Mucosa of descending colon (tissue), 3 donors: ENCODE data around the gene PLCG1. TPM values are rescaled to one million over a fixed set of nuclear protein-coding genes. Genes with fewer than 3 reads are reported as not detected.
"Not testable (repeated sequence)": the region's sequence is repeated elsewhere in the genome, so short reads cannot be mapped to it uniquely, and the experiment has no call there.

Experiments used
- ATAC-seq: fragments of 200-7000 bp; cut with Tn5 transposase; one replicate; pipeline ENCODE4 v1.9.1; 2020; ENCODE audit warnings: mild to moderate bottlenecking, moderate library complexity
- DNase-seq, 3 donors: peaks; one replicate each; pipeline ENCODE4 v3.0.0-alpha.2; 2020
- H3K36me3 ChIP-seq: fragments of 200-600 bp; one replicate; pipeline ENCODE4 v1.8.0; 2021; ENCODE audit warnings: low read depth, mild to moderate bottlenecking
- H3K4me1 ChIP-seq: fragments of 200-600 bp; one replicate; pipeline ENCODE4 v1.8.0; 2021; ENCODE audit warnings: low read depth, mild to moderate bottlenecking
- H3K4me3 ChIP-seq: fragments of 200-600 bp; one replicate; pipeline ENCODE4 v1.8.0; 2021; ENCODE audit warnings: mild to moderate bottlenecking
- H3K9me3 ChIP-seq: fragments of 200-600 bp; one replicate; pipeline ENCODE4 v1.8.0; 2021; ENCODE audit warnings: mild to moderate bottlenecking
- intact Hi-C, 2 donors: fragments of 100-400 bp; cut with DNase I in 1 of 2; cut with micrococcal nuclease in 1 of 2; formaldehyde crosslinking; loops; one replicate each; pipeline versions ENCODE4 v1.11.0 to v1.11.1; 2022; cut with DNase I, micrococcal nuclease
- total RNA-seq, 3 donors: library from RNA; stranded (reverse); fragmentation: NEBNext Ultra II Directional in 2 of 3; extraction: Animal tissue kit (Norgen Biotek cat#: 25700) in 2 of 3; gene quantifications; one replicate each; pipeline versions ENCODE4 v1.2.1 to v1.2.4, GENCODE V29; 2021 to 2023
- TF ChIP-seq, protein P1 (sequence below): fragments of 200-600 bp; IDR thresholded peaks from one replicate; pipeline ENCODE4 v1.8.0; 2022; ENCODE audit warnings: antibody characterized with exemption, mild to moderate bottlenecking
- donor health status: DM: no; HTN: no; CAD: no; lungs with moderate emphysema.
- donor health status: DM: no; HTN: no; CAD: no.
- donor health status: DM: no; HTN: yes; CAD: no.

The PLCG1 gene
- total RNA-seq, 3 donors from 2014 or later = 65.2 to 98.4 (median 85.4) TPM

DNA sequence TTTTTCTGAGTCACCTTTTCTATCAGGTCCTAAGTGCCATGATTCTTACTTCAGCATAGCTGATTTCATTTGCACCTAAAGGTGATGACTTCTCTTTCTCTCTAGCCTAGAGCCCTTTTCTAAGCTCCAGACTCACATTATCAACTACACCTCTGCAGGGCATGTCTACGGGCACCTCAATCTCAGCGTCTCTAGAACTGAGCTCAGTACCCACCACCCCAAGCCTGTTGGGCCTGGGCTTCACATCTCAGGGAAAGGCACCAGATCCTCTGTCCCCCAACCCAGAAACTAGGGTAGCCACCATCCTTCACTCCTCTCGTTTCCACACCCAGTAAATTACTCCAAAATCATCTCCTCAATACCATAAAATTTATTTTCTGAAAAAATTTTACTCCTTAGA is 10.6 kb upstream of the PLCG1 start:
- no peak for ATAC-seq
- DNase-seq = no peak
- H3K4me1 ChIP-seq = peaks cover 8% of the 10 kb centered on the region
- TF ChIP-seq, protein P1, sequence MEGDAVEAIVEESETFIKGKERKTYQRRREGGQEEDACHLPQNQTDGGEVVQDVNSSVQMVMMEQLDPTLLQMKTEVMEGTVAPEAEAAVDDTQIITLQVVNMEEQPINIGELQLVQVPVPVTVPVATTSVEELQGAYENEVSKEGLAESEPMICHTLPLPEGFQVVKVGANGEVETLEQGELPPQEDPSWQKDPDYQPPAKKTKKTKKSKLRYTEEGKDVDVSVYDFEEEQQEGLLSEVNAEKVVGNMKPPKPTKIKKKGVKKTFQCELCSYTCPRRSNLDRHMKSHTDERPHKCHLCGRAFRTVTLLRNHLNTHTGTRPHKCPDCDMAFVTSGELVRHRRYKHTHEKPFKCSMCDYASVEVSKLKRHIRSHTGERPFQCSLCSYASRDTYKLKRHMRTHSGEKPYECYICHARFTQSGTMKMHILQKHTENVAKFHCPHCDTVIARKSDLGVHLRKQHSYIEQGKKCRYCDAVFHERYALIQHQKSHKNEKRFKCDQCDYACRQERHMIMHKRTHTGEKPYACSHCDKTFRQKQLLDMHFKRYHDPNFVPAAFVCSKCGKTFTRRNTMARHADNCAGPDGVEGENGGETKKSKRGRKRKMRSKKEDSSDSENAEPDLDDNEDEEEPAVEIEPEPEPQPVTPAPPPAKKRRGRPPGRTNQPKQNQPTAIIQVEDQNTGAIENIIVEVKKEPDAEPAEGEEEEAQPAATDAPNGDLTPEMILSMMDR = no peak
- no peaks in the 10 kb centered on the region for H3K36me3 ChIP-seq
- H3K9me3 ChIP-seq = no peaks in the 10 kb centered on the region
- intact Hi-C loops = no loop called here
- no peak overlapping the region for H3K4me3 ChIP-seq

DNA sequence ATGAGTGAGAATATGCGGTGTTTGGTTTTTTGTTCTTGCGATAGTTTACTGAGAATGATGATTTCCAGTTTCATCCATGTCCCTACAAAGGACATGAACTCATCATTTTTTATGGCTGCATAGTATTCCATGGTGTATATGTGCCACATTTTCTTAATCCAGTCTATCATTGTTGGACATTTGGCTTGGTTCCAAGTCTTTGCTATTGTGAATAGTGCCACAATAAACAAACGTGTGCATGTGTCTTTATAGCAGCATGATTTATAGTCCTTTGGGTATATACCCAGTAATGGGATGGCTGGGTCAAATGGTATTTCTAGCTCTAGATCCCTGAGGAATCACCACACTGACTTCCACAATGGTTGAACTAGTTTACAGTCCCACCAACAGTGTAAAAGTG is 9.0 kb upstream of the PLCG1 start:
- H3K4me3 ChIP-seq, DNase-seq, ATAC-seq, intact Hi-C loops, H3K4me1 ChIP-seq, H3K36me3 ChIP-seq, H3K9me3 ChIP-seq: not testable (repeated sequence)

DNA sequence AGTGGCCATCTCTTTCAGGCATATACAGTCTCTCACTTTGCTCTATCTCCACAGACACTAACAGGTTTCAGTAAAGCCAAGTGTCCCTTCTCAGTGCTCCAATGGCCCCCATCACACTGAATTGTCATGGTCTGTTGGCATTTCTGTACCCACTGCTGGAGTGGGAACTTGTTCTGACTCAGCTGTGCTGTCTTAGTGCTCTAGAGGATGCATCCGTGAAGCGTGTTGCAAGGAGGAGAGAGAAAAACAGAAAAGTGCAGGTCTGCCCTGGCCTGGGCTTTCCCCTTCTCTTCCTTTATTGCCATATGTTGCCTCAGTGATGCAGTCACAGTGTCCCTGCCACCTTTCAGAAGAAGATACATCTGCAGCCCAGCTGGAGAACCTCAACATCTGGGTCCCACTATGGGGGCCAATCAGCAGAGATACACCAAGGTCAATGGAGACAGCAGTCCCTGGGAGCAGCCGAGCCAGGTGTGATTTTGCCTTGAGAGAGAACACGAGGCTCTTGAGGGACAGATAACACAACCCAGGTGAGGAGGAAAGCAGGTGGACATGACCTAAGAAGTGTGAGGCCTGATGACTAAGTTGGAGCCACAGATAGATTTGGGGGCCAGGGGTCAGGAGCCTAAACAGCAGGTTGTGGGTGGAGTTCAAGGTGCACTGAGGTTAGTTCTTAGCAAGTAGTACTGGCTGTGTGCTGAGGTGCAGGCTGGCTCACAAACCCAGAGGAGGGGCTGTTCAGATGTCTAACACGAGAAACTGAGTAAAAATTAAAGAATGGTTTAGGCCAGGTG is 5.6 kb upstream of the PLCG1 start:
- TF ChIP-seq, protein P1 = no peak
- H3K9me3 ChIP-seq = no peaks in the 10 kb centered on the region
- DNase-seq (no peak), ATAC-seq (no peak)
- no peaks in the 10 kb centered on the region for H3K36me3 ChIP-seq
- intact Hi-C loops = no loop called here
- H3K4me3 ChIP-seq = no peak overlapping the region
- H3K4me1 ChIP-seq = no peaks in the 10 kb centered on the region

GRCh38 chr20:41132388-41132775 is 5.0 kb upstream of the PLCG1 start:
- H3K9me3 ChIP-seq, ATAC-seq, H3K36me3 ChIP-seq, H3K4me3 ChIP-seq, H3K4me1 ChIP-seq, DNase-seq, intact Hi-C loops: not testable (repeated sequence)

- H3K36me3 ChIP-seq = no peaks in the 10 kb centered on the region
- no peak overlapping the region for H3K4me3 ChIP-seq
- peaks cover 5% of the 10 kb centered on the region for H3K4me1 ChIP-seq
- no peak for ATAC-seq
- no peaks in the 10 kb centered on the region for H3K9me3 ChIP-seq
- no peak for DNase-seq
- intact Hi-C loops = no loop called here
- TF ChIP-seq, protein P1 = no peak
Measured at GRCh38 chr20:41133709-41134361, 3.5 kb upstream of the PLCG1 start.

- Histone ChIP-seq H3K9me3 (no peaks in the 10 kb centered on the region), H3K36me3 (no peaks in the 10 kb centered on the region), H3K4me1 (peaks cover 5% of the 10 kb centered on the region), H3K4me3 (no peak overlapping the region)
- TF ChIP-seq, protein P1 = no peak
- ATAC-seq = no peak
- intact Hi-C loops = no loop called here
- no peak for DNase-seq
Measured at GRCh38 chr20:41134362-41135186, 2.8 kb upstream of the PLCG1 start.
